Measurements from ENCODE around the gene MMS19. TPM values are rescaled to one million over a fixed set of nuclear protein-coding genes. Genes with fewer than 3 reads are reported as not detected.
A peak's percentile ranks its signal among the peaks of the same experiment; 100 is the strongest.

The MMS19 gene
- total and polyA plus RNA-seq, 10 of the 15 experiments (the other 5 are each of a cell fraction or from before 2014, with no cell fraction given) = 40.2 to 112 (median 69.0) TPM

GRCh38 chr10:97427571-97428179 is 70.5 kb downstream of the MMS19 start:
- FAIRE-seq (no peak), DNase-seq (ENCODE audit: low read depth, low spot score) (no peak), ATAC-seq (peak; percentile 63)
- H4K20me1 ChIP-seq (ENCODE audit: control insufficient read depth, insufficient read depth) = peaks cover 8% of the 10 kb centered on the region; the same call in 1 of the 2 replicates
- SMC1A ChIA-PET (ENCODE audit: uncharacterized antibody, unreplicated experiment) = interaction anchor here (0.8 to 2.1 kb wide), 5 partner anchors 11 to 27 kb away, joined by 3 to 12 read pairs (median 3); partner anchors contain the start of gene RRP12
- RAD21 ChIA-PET (ENCODE audit: unreplicated experiment) = interaction anchor here (1.4 to 1.9 kb wide), 2 partner anchors 15 to 20 kb away, joined by 3 to 4 read pairs; no protein-coding TSS in a partner anchor
- H3K4me1 ChIP-seq (ENCODE audit: control insufficient read depth, insufficient read depth, low read length) = peaks cover 18% of the 10 kb centered on the region
- 0% methylated on average over 9 of the region's 9 CpGs for WGBS (ENCODE audit: insufficient coverage, insufficient replicate concordance, low lambda C conversion rate, missing lambda C conversion rate)
- peak overlapping the region; percentile 89 for H3K9ac ChIP-seq (ENCODE audit: control insufficient read depth, insufficient read depth, low read length)
- H3K27me3 ChIP-seq (replicated peaks in 1 of 2; ENCODE audit: control insufficient read depth in 2 of 2, insufficient read depth in 2 of 2, low read length in 1 of 2) = no peaks in the 10 kb centered on the region
- intact Hi-C loops (cut with micrococcal nuclease; ENCODE audit: unreplicated experiment) (loop anchor here (2.0 to 5.0 kb wide), 2 partner anchors 21 to 70 kb away; partner anchors contain the start of genes MMS19 and UBTD1), in situ Hi-C loops (cut with MboI) (no loop called here)
- H3K4me3 ChIP-seq = peak overlapping the region; percentile 92
- peaks cover 58% of the 10 kb centered on the region for H3K79me2 ChIP-seq (ENCODE audit: control insufficient read depth, insufficient read depth, low read length)
- H3K36me3 ChIP-seq (ENCODE audit: control insufficient read depth in 2 of 2, insufficient read depth in 2 of 2, low read length in 1 of 2) = peaks cover 5 to 19% of the 10 kb centered on the region in 2 experiments; a peak in 3 of 4 replicates
- CTCF ChIA-PET = interaction anchor here (0.6 to 1.9 kb wide), 7 partner anchors 14 to 149 kb away, joined by 3 to 10 read pairs (median 4); partner anchors contain the start of gene RRP12
- POLR2A ChIA-PET = interaction anchor here (0.7 to 2.6 kb wide), 6 partner anchors 10 to 309 kb away, joined by 3 to 9 read pairs (median 4); partner anchors contain the start of gene RRP12
- H3K4me2 ChIP-seq (ENCODE audit: control insufficient read depth, insufficient read depth) = peak overlapping the region; percentile 78
- no peak overlapping the region for H2AFZ ChIP-seq (ENCODE audit: control insufficient read depth, low read depth, low read length)
- BruUV-seq (replicated peaks) = TSS peak; percentile 61
- no peaks in the 10 kb centered on the region for H3K9me3 ChIP-seq (replicated peaks; ENCODE audit: control insufficient read depth, insufficient read depth, low read length)
- H3K27ac ChIP-seq (ENCODE audit: control insufficient read depth, insufficient read depth) = peak overlapping the region; percentile 95
- TF ChIP-seq NFXL1 (IDR thresholded peaks at IDR 0.05; ENCODE audit: borderline replicate concordance) (no peak), ATF7 (IDR thresholded peaks at IDR 0.05; ENCODE audit: low read depth) (peak; percentile 54; the same call in 1 of the 2 replicates), CEBPZ (IDR thresholded peaks at IDR 0.05; ENCODE audit: low read depth, low read length) (no peak), CREM (IDR thresholded peaks at IDR 0.05; ENCODE audit: low read depth) (0 out of 2 replicates have a peak, but pooled peaks have one; percentile 20), MEF2B (IDR thresholded peaks at IDR 0.05; ENCODE audit: partially characterized antibody, poor library complexity, severe bottlenecking) (no peak), POLR2AphosphoS2 (IDR thresholded peaks at IDR 0.05; ENCODE audit: low read depth, low read length) (no peak), SIX5 (IDR thresholded peaks at IDR 0.05; ENCODE audit: low read depth, low read length, severe bottlenecking) (no peak), ZNF217 (IDR thresholded peaks at IDR 0.05) (no peak), CEBPB (IDR thresholded peaks at IDR 0.05; ENCODE audit: borderline replicate concordance in 1 of 2, low read depth in 2 of 2, low read length in 2 of 2) (no peak), ATF2 (IDR thresholded peaks at IDR 0.05; ENCODE audit: low read length) (no peak), PAX5 (IDR thresholded peaks at IDR 0.05; ENCODE audit: borderline replicate concordance, low read depth, low read length) (no peak), TARDBP (IDR thresholded peaks at IDR 0.05; ENCODE audit: borderline replicate concordance) (no peak), ZSCAN29 (IDR thresholded peaks at IDR 0.05) (no peak), IRF3 (IDR thresholded peaks at IDR 0.05) (no peak), IRF4 (IDR thresholded peaks at IDR 0.05; ENCODE audit: low read depth, low read length) (no peak), HDAC6 (IDR thresholded peaks at IDR 0.05; ENCODE audit: unreplicated experiment) (no peak), TAF1 (IDR thresholded peaks at IDR 0.05; ENCODE audit: borderline replicate concordance, low read depth, low read length) (0 out of 2 replicates have a peak, but pooled peaks have one; percentile 26), NFIC (IDR thresholded peaks at IDR 0.05; ENCODE audit: low read depth, low read length) (no peak), YY1 (IDR thresholded peaks at IDR 0.05; ENCODE audit: low read depth, low read length) (peak; percentile 93), SP1 (IDR thresholded peaks at IDR 0.05; ENCODE audit: low read depth, low read length) (no peak)
